Muscle layer of duodenum (tissue), 2 donors: ENCODE measurements around the gene SETBP1.

Source experiments
- H3K27ac ChIP-seq: one replicate; pipeline ENCODE4 v1.7.0; 2013; ENCODE audit warnings: mild to moderate bottlenecking, low read length
- H3K27me3 ChIP-seq: one replicate; pipeline ENCODE4 v1.7.0; 2013; ENCODE audit warnings: low read depth, mild to moderate bottlenecking, control low read depth, low read length
- H3K36me3 ChIP-seq, 2 donors: one replicate each; pipeline ENCODE4 v1.7.0; 2013; ENCODE audit warnings: low read length in 2 of 2, control low read depth in 1 of 2, mild to moderate bottlenecking in 1 of 2; ENCODE audit not compliant: insufficient read depth in 2 of 2, control insufficient read depth in 1 of 2
- H3K4me1 ChIP-seq, 2 donors: one replicate each; pipeline ENCODE4 v1.7.0; 2013; ENCODE audit warnings: low read length in 2 of 2, mild to moderate bottlenecking in 2 of 2, control low read depth in 1 of 2, moderate library complexity in 1 of 2; ENCODE audit not compliant: insufficient read depth in 2 of 2, control insufficient read depth in 1 of 2
- H3K4me3 ChIP-seq, 2 donors: one replicate each; pipeline ENCODE4 v1.7.0; 2013; ENCODE audit warnings: low read length in 2 of 2, low read depth in 1 of 2, mild to moderate bottlenecking in 1 of 2
- H3K9me3 ChIP-seq, 2 donors: one replicate each; pipeline ENCODE4 v1.7.0; 2013; ENCODE audit warnings: low read length in 2 of 2, control low read depth in 1 of 2, mild to moderate bottlenecking in 1 of 2; ENCODE audit not compliant: control insufficient read depth in 1 of 2
- donor health status: healthy.

SETBP1 gene

DNA sequence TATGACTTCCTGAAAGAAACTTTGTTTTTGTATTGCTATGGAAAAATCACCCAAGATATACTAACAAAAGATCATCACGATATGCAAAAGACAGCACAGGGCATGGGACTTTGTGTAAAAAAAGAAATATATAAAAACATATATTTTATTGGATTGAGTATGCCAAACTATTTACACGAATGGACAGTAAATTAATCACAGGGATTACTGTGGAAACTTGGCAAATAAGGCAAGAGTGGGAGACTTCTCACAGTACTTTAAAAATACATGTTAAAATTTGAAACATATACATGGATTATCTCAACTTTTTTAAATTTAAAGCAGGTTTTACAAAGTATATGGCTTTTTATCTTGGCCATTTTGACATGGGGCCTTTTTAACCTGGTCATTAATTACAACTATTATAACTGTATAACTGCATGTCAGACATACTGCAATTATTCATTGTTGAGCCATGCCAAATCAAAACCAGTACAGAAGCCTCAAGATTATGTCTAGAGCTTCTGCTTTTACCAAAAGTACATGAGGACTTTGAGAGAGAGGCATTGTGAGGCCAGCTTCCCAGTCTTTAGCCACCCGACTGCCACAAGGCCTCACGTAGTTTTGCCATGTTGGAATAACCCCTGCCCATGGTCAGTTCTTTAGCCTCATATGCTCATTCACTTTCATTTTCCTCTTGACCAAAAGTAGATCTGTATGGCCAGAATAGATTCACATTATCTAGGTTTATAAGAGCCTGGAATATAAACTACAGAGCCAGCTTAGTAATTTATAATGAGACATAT is 419.8 kb downstream of the SETBP1 start:
- H3K4me1 ChIP-seq: no peaks in the 10 kb centered on the region
- no peaks in the 10 kb centered on the region for H3K36me3 ChIP-seq
- no peak overlapping the region for H3K27ac ChIP-seq
- H3K27me3 ChIP-seq: no peaks in the 10 kb centered on the region
- H3K4me3 ChIP-seq: no peak overlapping the region
- H3K9me3 ChIP-seq: no peaks in the 10 kb centered on the region

DNA sequence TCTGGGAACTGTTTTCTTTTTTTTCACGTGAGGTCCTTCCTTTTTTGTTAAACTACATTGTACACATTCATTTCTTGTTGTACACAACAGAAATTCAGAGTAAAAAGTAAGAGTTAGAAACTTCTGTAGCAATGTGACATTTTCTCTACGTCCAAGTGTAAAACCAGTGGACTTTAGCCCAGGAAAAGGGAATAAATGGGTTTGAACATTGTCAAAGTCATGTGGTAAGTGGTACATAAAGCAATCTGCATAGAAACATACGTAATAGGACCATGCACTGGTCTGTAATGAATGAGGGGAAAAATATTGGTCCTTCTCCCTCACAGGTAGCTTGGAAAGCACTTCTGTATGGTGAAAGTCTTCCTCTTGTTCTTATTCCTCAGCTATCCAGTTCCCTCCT is 421.4 kb downstream of the SETBP1 start:
- H3K4me1 ChIP-seq: no peaks in the 10 kb centered on the region
- no peaks in the 10 kb centered on the region for H3K36me3 ChIP-seq
- H3K9me3 ChIP-seq: no peaks in the 10 kb centered on the region
- H3K27ac ChIP-seq: no peak overlapping the region
- no peak overlapping the region for H3K4me3 ChIP-seq
- H3K27me3 ChIP-seq: no peaks in the 10 kb centered on the region

GRCh38 chr18:45102863-45103262 is 422.2 kb downstream of the SETBP1 start:
- H3K27me3 ChIP-seq: no peaks in the 10 kb centered on the region
- H3K4me1 ChIP-seq: no peaks in the 10 kb centered on the region
- H3K27ac ChIP-seq: no peak overlapping the region
- H3K36me3 ChIP-seq: no peaks in the 10 kb centered on the region
- H3K9me3 ChIP-seq: no peaks in the 10 kb centered on the region
- H3K4me3 ChIP-seq: no peak overlapping the region

GRCh38 chr18:45103319-45104048 is 422.8 kb downstream of the SETBP1 start:
- Histone ChIP-seq H3K36me3 (no peaks in the 10 kb centered on the region), H3K9me3 (no peaks in the 10 kb centered on the region), H3K4me3 (no peak overlapping the region), H3K4me1 (no peaks in the 10 kb centered on the region), H3K27me3 (no peaks in the 10 kb centered on the region), H3K27ac (no peak overlapping the region)

GRCh38 chr18:45104049-45104395 is 423.3 kb downstream of the SETBP1 start:
- Histone ChIP-seq H3K9me3 (no peaks in the 10 kb centered on the region), H3K27ac (no peak overlapping the region), H3K4me3 (no peak overlapping the region), H3K36me3 (no peaks in the 10 kb centered on the region), H3K4me1 (no peaks in the 10 kb centered on the region), H3K27me3 (no peaks in the 10 kb centered on the region)

- Histone ChIP-seq H3K27ac (no peak overlapping the region), H3K9me3 (no peaks in the 10 kb centered on the region), H3K27me3 (no peaks in the 10 kb centered on the region), H3K4me1 (peaks cover 0 to 5% of the 10 kb centered on the region in 2 donors), H3K36me3 (no peaks in the 10 kb centered on the region), H3K4me3 (no peak overlapping the region)
These were observed 425.7 kb downstream of the SETBP1 start for GRCh38 chr18:45106331-45106774.

DNA sequence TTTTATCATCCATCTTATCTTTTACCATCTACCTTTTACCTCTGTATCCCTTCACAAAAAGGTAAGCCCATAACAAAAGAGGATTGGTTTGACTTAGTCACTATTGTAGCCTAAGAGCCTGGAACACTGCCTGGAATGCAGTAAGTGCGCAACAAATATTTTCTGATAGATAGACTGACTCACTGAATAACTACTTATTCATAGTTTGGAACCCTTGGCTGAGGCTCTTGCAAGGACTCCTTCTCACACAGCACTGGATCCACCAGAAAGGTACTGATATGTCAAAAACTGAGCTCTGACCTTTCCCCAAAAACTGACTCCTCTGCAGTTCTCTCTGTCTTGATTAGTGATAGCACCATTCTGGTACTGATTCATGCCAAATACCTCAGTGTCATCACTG is 426.7 kb downstream of the SETBP1 start:
- no peak overlapping the region for H3K4me3 ChIP-seq
- H3K4me1 ChIP-seq: peaks cover 0 to 5% of the 10 kb centered on the region in 2 donors
- H3K27me3 ChIP-seq: no peaks in the 10 kb centered on the region
- no peak overlapping the region for H3K27ac ChIP-seq
- no peaks in the 10 kb centered on the region for H3K9me3 ChIP-seq
- no peaks in the 10 kb centered on the region for H3K36me3 ChIP-seq

DNA sequence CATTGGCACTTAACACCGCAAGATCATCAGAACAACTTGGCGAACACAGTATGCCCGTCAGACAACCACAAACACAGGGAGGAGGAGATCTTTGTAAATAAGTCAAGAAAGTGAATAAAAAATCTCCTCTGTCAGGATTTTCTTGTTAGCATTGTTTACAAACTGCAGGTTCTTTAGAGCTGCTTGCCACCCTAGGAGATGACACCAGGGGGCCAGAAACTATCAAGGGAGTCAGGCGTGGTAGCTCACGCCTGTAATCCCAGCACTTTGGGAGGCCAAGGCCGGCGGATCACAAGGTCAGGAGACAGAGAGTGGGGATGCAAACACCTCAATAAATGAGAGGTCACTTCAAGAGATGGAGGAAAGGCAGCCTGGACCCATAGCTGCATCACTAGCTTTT is 428.1 kb downstream of the SETBP1 start:
- Histone ChIP-seq H3K4me3 (no peak overlapping the region), H3K36me3 (no peaks in the 10 kb centered on the region), H3K27ac (no peak overlapping the region), H3K4me1 (peaks cover 0 to 5% of the 10 kb centered on the region in 2 donors), H3K27me3 (no peaks in the 10 kb centered on the region), H3K9me3 (no peaks in the 10 kb centered on the region)

DNA sequence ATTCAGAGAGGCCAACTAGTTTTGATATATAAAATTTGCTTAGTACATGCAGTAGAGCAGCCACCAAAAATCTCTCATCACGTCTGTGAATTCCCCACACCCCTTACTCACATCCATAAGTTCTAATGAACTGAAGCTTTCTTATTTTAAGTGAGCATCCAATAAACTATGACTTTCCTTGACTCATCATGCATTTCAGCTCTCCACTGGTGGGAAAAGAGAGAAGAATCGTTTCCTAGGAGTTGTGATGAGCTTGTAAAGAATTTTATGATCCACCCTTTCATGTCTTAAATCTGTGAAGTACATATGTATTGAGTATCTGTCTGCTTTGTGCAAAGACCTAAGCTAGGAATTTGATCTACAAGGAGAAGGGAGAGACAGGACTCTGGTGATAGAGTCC is 428.6 kb downstream of the SETBP1 start:
- no peaks in the 10 kb centered on the region for H3K36me3 ChIP-seq
- no peaks in the 10 kb centered on the region for H3K27me3 ChIP-seq
- H3K4me1 ChIP-seq: peaks cover 0 to 5% of the 10 kb centered on the region in 2 donors
- no peak overlapping the region for H3K4me3 ChIP-seq
- no peak overlapping the region for H3K27ac ChIP-seq
- H3K9me3 ChIP-seq: no peaks in the 10 kb centered on the region

DNA sequence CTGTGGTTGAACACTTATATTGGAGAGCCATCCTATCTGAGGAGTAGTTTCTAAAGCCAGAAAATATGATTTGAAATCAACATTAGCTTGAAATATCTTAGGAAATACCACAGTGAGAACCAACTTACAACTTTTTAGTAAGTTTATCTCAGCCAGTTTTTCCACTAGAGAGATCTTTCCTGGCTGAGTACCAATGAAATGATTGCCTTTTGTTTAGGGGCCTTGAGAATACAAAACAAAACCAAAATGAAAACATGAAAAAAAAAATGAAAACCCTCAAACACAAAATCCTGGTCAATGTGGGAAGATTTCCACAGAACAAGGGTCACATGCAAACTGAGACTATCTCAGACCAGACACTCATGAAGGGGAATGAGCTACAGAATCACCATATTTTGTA is 429.0 kb downstream of the SETBP1 start:
- Histone ChIP-seq H3K36me3 (no peaks in the 10 kb centered on the region), H3K4me3 (no peak overlapping the region), H3K27ac (no peak overlapping the region), H3K27me3 (no peaks in the 10 kb centered on the region), H3K4me1 (peaks cover 0 to 5% of the 10 kb centered on the region in 2 donors), H3K9me3 (no peaks in the 10 kb centered on the region)

DNA sequence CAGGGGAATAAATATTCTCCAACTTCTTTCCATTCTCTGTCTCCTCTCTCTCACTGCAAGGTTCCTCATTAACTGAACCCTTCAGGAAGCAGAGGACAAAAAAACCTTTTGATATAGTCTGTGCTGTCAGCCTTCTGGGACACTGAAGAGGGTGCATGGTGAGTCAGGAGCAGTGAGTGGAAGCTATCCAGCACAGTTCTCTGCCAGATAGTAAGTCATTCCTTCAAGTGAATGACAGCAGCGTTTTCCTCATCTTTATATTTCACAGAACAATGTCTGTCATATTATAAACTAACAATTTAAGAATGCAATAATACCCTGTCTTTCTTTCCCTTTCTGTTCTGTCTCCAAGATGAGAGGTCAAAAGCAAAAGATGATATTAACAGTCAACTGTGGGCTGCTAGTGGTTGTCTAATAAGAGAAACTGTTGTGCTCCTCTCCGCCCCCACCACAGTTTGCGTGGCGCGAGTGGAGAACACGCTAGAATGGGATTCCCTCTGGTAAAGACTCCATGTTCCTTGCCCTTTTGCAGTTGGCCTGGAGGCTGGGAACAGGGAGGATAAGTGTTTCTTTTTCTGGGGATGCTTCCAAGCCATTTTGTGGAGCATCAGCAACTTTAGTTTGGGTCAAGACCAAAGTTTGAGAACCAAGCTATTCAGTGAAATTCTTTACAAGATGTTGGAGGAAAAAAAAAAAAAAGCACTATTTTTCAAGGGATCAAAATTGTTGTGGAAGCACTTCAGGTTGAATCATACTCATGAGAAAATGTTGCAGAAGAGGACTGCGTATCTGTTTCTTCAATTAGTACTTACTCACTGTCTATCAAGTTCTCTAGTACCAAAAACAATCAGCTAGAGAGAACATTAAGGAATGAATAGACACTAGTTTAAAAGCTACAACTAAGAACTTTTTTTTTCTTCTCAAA is 430.2 kb downstream of the SETBP1 start:
- no peaks in the 10 kb centered on the region for H3K9me3 ChIP-seq
- peaks cover 0 to 5% of the 10 kb centered on the region in 2 donors for H3K4me1 ChIP-seq
- no peak overlapping the region for H3K27ac ChIP-seq
- no peak overlapping the region for H3K4me3 ChIP-seq
- no peaks in the 10 kb centered on the region for H3K27me3 ChIP-seq
- H3K36me3 ChIP-seq: no peaks in the 10 kb centered on the region
